ENCODE measurements around the gene RASD1.

GRCh38 chr17:17536702-17537101, 40.5 kb upstream of the RASD1 start:
- no peak for TF ChIP-seq FOXP2 (optimal IDR thresholded peaks at IDR 0.05; ENCODE audit: borderline replicate concordance, extremely low read depth, extremely low read length, insufficient read depth)
- no peak for TF ChIP-seq SIN3A (IDR thresholded peaks at IDR 0.05; ENCODE audit: borderline replicate concordance, insufficient read depth, low read length)
- no peak for TF ChIP-seq TAF1 (IDR thresholded peaks at IDR 0.05; ENCODE audit: borderline replicate concordance, insufficient read depth, low read length)
